ENCODE results near the gene ATPAF2. TPM values are rescaled to one million over a fixed set of nuclear protein-coding genes. Genes with fewer than 3 reads are reported as not detected.

Gene ATPAF2
- total and polyA plus RNA-seq, 2 donors (not counting 3 experiments of a cell fraction or from before 2014, with no cell fraction given): 23.2 to 35.7 TPM

DNA sequence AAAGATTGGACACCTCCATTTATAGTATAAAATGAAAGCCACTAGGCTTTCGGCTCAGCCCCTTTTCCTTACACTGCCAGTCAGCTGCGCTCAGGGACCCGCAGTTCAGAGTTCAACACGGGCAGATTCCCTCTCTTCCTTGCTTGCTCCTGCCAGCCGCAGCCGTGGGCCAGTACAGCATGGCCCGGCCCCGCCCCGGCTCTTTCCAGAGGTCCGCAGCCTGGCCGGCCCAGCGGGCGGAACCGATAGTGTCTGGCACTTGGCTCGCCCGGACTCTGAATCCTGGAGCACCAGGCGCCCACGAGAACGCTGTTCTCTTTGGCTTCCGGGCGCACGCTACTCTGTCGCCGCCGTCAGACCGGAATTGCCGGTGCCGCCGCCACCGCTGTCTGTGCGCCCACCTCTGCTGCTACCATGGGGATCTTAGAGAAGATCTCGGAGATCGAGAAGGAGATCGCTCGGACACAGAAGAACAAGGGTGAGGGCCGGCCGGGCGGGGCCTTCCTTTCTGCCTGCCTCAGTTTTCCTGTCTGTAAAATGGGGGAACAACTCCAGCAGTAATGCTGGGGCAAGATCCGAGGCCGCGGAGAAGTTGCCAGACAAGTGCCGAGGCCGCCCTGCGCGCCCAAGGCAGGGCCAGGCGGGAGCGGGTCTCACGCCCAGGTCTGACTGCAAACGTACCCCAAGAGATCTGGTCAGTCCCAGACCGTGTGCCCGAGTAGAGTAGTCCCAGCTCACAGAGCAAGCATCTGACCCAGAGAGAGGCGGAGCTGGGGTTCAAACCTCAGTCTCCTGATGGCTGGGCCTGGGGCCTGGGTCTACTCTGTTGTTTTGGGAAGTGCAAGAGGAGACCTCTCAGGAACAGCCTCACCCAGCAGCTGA, 48.9 kb upstream of the ATPAF2 start, which contains the start of gene DRG2:
Gene DRG2 (plus strand): TSS at position 339 of the 882 bp plus-strand sequence. CDS start 76 bp downstream, at position 415.
- H3K79me2 ChIP-seq (ENCODE audit: control insufficient read depth, insufficient read depth, low read length): peaks cover 19% of the 10 kb centered on the region
- ChIA-PET POLR2A (no interaction called here), CTCF (no interaction called here)
- FAIRE-seq (peak; percentile 87), DNase-seq (ENCODE audit: low read depth, low spot score) (peak; percentile 95)
- H3K27me3 ChIP-seq (ENCODE audit: control insufficient read depth in 2 of 2, insufficient read depth in 2 of 2, low read length in 2 of 2): no peaks in the 10 kb centered on the region
- TSS peak; percentile 78 for BruUV-seq (replicated peaks)
- no peaks in the 10 kb centered on the region for H3K9me3 ChIP-seq (replicated peaks; ENCODE audit: control insufficient read depth, insufficient read depth, low read length)
- no peaks in the 10 kb centered on the region for H4K20me1 ChIP-seq (replicated peaks; ENCODE audit: control insufficient read depth, extremely low read depth, insufficient read depth, low read length)
- no peaks in the 10 kb centered on the region for H3K36me3 ChIP-seq (ENCODE audit: control insufficient read depth in 2 of 2, extremely low read depth in 1 of 2, insufficient read depth in 2 of 2, low read length in 2 of 2)
- TF ChIP-seq JUN (IDR thresholded peaks at IDR 0.05; ENCODE audit: borderline replicate concordance, insufficient read depth, insufficient read length, low read depth): no peak
- TF ChIP-seq GATA2 (IDR thresholded peaks at IDR 0.05; ENCODE audit: insufficient read depth, insufficient read length, low read depth, low read length): no peak
- TF ChIP-seq, protein P1, sequence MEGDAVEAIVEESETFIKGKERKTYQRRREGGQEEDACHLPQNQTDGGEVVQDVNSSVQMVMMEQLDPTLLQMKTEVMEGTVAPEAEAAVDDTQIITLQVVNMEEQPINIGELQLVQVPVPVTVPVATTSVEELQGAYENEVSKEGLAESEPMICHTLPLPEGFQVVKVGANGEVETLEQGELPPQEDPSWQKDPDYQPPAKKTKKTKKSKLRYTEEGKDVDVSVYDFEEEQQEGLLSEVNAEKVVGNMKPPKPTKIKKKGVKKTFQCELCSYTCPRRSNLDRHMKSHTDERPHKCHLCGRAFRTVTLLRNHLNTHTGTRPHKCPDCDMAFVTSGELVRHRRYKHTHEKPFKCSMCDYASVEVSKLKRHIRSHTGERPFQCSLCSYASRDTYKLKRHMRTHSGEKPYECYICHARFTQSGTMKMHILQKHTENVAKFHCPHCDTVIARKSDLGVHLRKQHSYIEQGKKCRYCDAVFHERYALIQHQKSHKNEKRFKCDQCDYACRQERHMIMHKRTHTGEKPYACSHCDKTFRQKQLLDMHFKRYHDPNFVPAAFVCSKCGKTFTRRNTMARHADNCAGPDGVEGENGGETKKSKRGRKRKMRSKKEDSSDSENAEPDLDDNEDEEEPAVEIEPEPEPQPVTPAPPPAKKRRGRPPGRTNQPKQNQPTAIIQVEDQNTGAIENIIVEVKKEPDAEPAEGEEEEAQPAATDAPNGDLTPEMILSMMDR (IDR thresholded peaks at IDR 0.05; ENCODE audit: extremely low read depth in 1 of 2, insufficient read depth in 1 of 2, low read depth in 1 of 2, low read length in 2 of 2): no peak
- TF ChIP-seq POLR2AphosphoS5 (IDR thresholded peaks at IDR 0.05; ENCODE audit: insufficient read depth, low read depth, low read length): peak; percentile 92
- no peak for TF ChIP-seq FOS (IDR thresholded peaks at IDR 0.05; ENCODE audit: borderline replicate concordance, insufficient read depth, low read length)
- TF ChIP-seq MYC (IDR thresholded peaks at IDR 0.05; ENCODE audit: low read depth, low read length): peak; percentile 59
- peak; percentile 54 for TF ChIP-seq POLR2A (IDR thresholded peaks at IDR 0.05; ENCODE audit: low read depth, low read length)
- peak; percentile 56 for TF ChIP-seq MAX (IDR thresholded peaks at IDR 0.05; ENCODE audit: insufficient read depth, insufficient read length)
- H3K27ac ChIP-seq (ENCODE audit: insufficient read depth, low read depth, low read length): peak within 1 kb of the TSS; percentile 53
- peak within 1 kb of the TSS; percentile 68 for H3K9ac ChIP-seq (replicated peaks; ENCODE audit: extremely low read depth, insufficient read depth, low read length)
- intact Hi-C loops (cut with micrococcal nuclease) (no loop called here), dilution Hi-C loops (cut with MboI; ENCODE audit: extremely low pct_ligation_motif_present, low sequenced_read_pairs) (no loop called here)
- H3K4me2 ChIP-seq (ENCODE audit: insufficient read depth, low read length): peak within 1 kb of the TSS; percentile 90
- no peaks in the 10 kb centered on the region for H3K9me1 ChIP-seq (replicated peaks; ENCODE audit: control insufficient read depth, extremely low read depth, insufficient read depth, low read length)
- peak within 1 kb of the TSS; percentile 71 for H2AFZ ChIP-seq (ENCODE audit: low read depth, low read length)
- H3K4me1 ChIP-seq (ENCODE audit: control insufficient read depth, extremely low read depth, insufficient read depth, low read length): peaks cover 8% of the 10 kb centered on the region
- H3K4me3 ChIP-seq (replicated peaks in 1 of 3; ENCODE audit: insufficient read depth in 1 of 3, low read depth in 1 of 3, low read length in 3 of 3): peak within 1 kb of the TSS; percentile 64 to 82 (median 72)

All from endothelial cell of umbilical vein (primary cell).